Panc1 (cell line): ENCODE data around the gene RNF8. TPM values are rescaled to one million over a fixed set of nuclear protein-coding genes. Genes with fewer than 3 reads are reported as not detected.

Experiments used
- ATAC-seq: fragments of 200-7000 bp; cut with Tn5 transposase; 2 replicates; pipeline ENCODE4 v1.9.1; 2020; ENCODE audit warnings: mild to moderate bottlenecking, moderate library complexity
- BruUV-seq: library from RNA; stranded (reverse); fragments of 400-500 nt; replicated peaks from 2 replicates; lab custom pipeline; 2021; lab: Mats Ljungman, UMichigan
- CTCF ChIA-PET: fragments of 300-600 bp; sonication (Branson Sonifier 250); formaldehyde crosslinking; loops from one replicate; lab custom pipeline; 2022; ENCODE audit warnings: antibody characterized with exemption; lab: Charles Lee
- POLR2A ChIA-PET: fragments of 300-600 bp; sonication (Branson Sonifier 250); formaldehyde crosslinking; loops from one replicate; lab custom pipeline; 2022; ENCODE audit warnings: antibody characterized with exemption; lab: Charles Lee
- DNase-seq: peaks from one replicate; pipeline ENCODE4 v3.0.0-alpha.2; 2010; ENCODE audit warnings: low read depth, low spot score
- H3K27ac ChIP-seq: 2 replicates; pipeline ENCODE4 v1.5.1; 2011; ENCODE audit warnings: mild to moderate bottlenecking, low read length, inconsistent platforms
- H3K27me3 ChIP-seq: fragments of 200-500 bp; sonication (Bioruptor generic); 2 replicates; pipeline ENCODE4 v1.6.0; 2014; ENCODE audit warnings: low read length, inconsistent platforms; ENCODE audit not compliant: control insufficient read depth, insufficient read depth
- H3K36me3 ChIP-seq: fragments of 200-500 bp; sonication (Bioruptor generic); 2 replicates; pipeline ENCODE4 v1.5.1; 2014; ENCODE audit warnings: inconsistent platforms, mild to moderate bottlenecking, low read length, moderate library complexity; ENCODE audit not compliant: control insufficient read depth, insufficient read depth
- H3K4me1 ChIP-seq: 2 replicates; pipeline ENCODE4 v1.5.1; 2011; ENCODE audit warnings: inconsistent platforms, mild to moderate bottlenecking, low read length, moderate library complexity; ENCODE audit not compliant: control insufficient read depth, insufficient read depth
- H3K4me3 ChIP-seq, 2 experiments: 2 replicates each; pipeline ENCODE4 v1.5.1; 2011 to 2012; ENCODE audit warnings: low read depth in 2 of 2, low read length in 2 of 2, mild to moderate bottlenecking in 2 of 2, inconsistent platforms in 1 of 2, moderate library complexity in 1 of 2
- H3K9me3 ChIP-seq: fragments of 200-500 bp; sonication (Bioruptor generic); 2 replicates; pipeline ENCODE4 v1.5.1; 2014; ENCODE audit warnings: low read depth, mild to moderate bottlenecking, inconsistent platforms, low read length, moderate library complexity; ENCODE audit not compliant: control insufficient read depth, insufficient read depth
- POLR2AphosphoS5 ChIP-seq: IDR thresholded peaks from 2 replicates; pipeline ENCODE4 v1.6.1; 2012; ENCODE audit warnings: mild to moderate bottlenecking, low read depth, low read length, moderate library complexity
- SIN3A ChIP-seq: IDR thresholded peaks from 2 replicates; pipeline ENCODE4 v1.6.1; 2012; ENCODE audit warnings: low read depth, mild to moderate bottlenecking, low read length, moderate library complexity, borderline replicate concordance; ENCODE audit not compliant: insufficient read depth
- TCF7L2 ChIP-seq: IDR thresholded peaks from 2 replicates; pipeline ENCODE4 v1.6.1; 2011; ENCODE audit warnings: mild to moderate bottlenecking, low read depth, low read length, inconsistent platforms
- in situ Hi-C: cut with HindIII; loops from 2 replicates; pipeline ENCODE4 v1.10.0; 2016; ENCODE audit warnings: low sequenced_read_pairs, low pct_unique_long_range_greater_than_20kb
- intact Hi-C: fragments of 100-400 bp; cut with micrococcal nuclease; formaldehyde crosslinking; loops from one replicate; pipeline ENCODE4 v1.10.0; 2022; ENCODE audit not compliant: unreplicated experiment
- total RNA-seq: library from RNA; stranded (reverse); gene quantifications from one replicate; pipeline ENCODE4 v1.2.1, GENCODE V29; 2021; ENCODE audit not compliant: unreplicated experiment
- TF ChIP-seq, protein P1 (sequence below): fragments of 450-650 bp; IDR thresholded peaks from 2 replicates; pipeline ENCODE4 v1.5.1; 2017; ENCODE audit warnings: mild to moderate bottlenecking
- TF ChIP-seq, protein P2 (sequence below), 2 experiments: IDR thresholded peaks; 2 replicates each; pipeline ENCODE4 v1.6.1; 2011 to 2012; ENCODE audit warnings: low read depth in 2 of 2, control low read depth in 1 of 2, low read length in 1 of 2, mild to moderate bottlenecking in 1 of 2, moderate library complexity in 1 of 2; ENCODE audit not compliant: insufficient read depth in 1 of 2

RNF8 gene
- total RNA-seq, 1 experiment from 2014 or later: 21.1 TPM

DNA sequence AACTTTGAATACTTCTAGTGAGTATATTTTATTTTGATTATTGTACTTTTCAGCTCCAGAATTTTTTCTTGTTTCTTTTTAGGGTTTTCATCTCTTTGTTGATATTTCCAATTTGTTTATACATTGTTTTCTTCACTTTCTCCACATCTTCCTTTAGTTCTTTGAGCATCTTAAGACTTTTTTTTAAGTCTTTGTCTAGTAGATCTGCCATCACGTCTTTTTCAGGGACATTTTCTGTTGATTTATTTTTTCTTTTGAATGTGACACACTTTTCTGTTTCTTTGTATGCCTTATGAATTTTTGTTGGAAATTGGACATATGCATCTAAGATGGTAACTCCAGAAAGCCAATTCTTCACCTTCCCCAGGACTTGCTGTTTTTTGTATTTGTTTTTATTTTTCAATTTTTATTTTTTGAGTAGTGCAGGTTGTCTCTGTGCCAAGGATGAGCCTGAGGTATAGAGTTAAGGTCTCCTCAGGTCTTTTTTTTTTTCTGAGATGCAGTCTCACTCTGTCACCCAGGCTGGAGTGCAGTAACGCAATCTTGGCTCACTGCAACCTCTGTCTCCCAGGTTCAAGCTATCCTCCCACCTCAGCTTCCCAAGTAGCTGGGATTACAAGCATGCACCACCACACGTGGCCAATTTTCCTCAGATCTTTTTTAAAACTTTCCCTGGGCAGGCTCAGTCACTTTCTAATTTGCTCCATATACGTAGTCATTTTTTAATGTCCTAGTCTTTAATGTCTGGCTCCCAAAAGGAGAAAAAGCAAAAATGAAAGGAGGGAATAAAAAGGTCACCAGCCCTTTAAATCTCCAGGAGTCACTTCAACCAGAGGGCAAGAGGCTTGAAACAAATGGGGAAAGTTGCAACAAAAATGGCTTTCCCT lies 72.5 kb downstream of the RNF8 start:
- in situ Hi-C loops: no loop called here
- TF ChIP-seq SIN3A (no peak), POLR2AphosphoS5 (no peak), TCF7L2 (no peak)
- TF ChIP-seq, protein P1, sequence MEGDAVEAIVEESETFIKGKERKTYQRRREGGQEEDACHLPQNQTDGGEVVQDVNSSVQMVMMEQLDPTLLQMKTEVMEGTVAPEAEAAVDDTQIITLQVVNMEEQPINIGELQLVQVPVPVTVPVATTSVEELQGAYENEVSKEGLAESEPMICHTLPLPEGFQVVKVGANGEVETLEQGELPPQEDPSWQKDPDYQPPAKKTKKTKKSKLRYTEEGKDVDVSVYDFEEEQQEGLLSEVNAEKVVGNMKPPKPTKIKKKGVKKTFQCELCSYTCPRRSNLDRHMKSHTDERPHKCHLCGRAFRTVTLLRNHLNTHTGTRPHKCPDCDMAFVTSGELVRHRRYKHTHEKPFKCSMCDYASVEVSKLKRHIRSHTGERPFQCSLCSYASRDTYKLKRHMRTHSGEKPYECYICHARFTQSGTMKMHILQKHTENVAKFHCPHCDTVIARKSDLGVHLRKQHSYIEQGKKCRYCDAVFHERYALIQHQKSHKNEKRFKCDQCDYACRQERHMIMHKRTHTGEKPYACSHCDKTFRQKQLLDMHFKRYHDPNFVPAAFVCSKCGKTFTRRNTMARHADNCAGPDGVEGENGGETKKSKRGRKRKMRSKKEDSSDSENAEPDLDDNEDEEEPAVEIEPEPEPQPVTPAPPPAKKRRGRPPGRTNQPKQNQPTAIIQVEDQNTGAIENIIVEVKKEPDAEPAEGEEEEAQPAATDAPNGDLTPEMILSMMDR: no peak
- TF ChIP-seq, protein P2, sequence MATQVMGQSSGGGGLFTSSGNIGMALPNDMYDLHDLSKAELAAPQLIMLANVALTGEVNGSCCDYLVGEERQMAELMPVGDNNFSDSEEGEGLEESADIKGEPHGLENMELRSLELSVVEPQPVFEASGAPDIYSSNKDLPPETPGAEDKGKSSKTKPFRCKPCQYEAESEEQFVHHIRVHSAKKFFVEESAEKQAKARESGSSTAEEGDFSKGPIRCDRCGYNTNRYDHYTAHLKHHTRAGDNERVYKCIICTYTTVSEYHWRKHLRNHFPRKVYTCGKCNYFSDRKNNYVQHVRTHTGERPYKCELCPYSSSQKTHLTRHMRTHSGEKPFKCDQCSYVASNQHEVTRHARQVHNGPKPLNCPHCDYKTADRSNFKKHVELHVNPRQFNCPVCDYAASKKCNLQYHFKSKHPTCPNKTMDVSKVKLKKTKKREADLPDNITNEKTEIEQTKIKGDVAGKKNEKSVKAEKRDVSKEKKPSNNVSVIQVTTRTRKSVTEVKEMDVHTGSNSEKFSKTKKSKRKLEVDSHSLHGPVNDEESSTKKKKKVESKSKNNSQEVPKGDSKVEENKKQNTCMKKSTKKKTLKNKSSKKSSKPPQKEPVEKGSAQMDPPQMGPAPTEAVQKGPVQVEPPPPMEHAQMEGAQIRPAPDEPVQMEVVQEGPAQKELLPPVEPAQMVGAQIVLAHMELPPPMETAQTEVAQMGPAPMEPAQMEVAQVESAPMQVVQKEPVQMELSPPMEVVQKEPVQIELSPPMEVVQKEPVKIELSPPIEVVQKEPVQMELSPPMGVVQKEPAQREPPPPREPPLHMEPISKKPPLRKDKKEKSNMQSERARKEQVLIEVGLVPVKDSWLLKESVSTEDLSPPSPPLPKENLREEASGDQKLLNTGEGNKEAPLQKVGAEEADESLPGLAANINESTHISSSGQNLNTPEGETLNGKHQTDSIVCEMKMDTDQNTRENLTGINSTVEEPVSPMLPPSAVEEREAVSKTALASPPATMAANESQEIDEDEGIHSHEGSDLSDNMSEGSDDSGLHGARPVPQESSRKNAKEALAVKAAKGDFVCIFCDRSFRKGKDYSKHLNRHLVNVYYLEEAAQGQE (IDR thresholded peaks at IDR 0.05; ENCODE audit: insufficient read depth in 1 of 2, low read depth in 2 of 2, low read length in 1 of 2): no peak
- no peaks in the 10 kb centered on the region for H3K36me3 ChIP-seq
- H3K4me3 ChIP-seq: no peak overlapping the region
- no peaks in the 10 kb centered on the region; the same call in 1 of the 2 replicates for H3K27me3 ChIP-seq
- H3K4me1 ChIP-seq: no peaks in the 10 kb centered on the region
- H3K27ac ChIP-seq: no peak overlapping the region
- no peak for DNase-seq
- no peaks in the 10 kb centered on the region for H3K9me3 ChIP-seq
- POLR2A ChIA-PET: no interaction called here
- intact Hi-C loops: no loop called here
- ATAC-seq: no peak
- CTCF ChIA-PET: interaction anchor here (0.6 kb wide), 1 partner anchor 266 kb away, joined by 3 read pairs; no protein-coding TSS in a partner anchor
- BruUV-seq: no TSS peak

DNA sequence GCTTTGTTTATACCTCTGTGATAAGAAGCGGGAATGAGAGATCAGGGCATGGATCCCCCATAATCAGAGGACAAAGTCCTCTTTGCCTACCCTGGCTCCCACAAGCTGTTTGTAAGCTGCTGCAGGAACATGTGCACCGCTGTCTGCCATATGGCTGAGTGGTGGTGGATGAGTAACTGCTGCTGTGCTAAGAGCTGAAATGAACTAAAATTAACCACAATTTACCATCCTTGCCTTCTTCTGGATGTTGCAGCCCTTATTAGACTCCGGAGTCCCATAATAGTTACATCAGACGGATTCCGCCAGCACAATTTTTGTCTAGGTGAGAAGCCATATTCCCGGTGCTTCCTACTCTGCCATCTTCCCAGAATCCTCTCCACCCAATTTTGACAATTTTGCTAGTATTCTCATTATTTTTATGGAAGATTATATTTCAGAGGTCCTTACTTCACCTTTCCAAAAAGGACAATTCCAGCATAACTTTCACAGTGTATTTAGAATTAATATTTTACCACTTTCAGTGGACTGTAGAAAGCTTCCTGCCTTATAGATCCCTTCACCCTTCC lies 73.2 kb downstream of the RNF8 start:
- Histone ChIP-seq H3K27ac (no peak overlapping the region), H3K4me3 (no peak overlapping the region), H3K9me3 (no peaks in the 10 kb centered on the region), H3K27me3 (no peaks in the 10 kb centered on the region; the same call in 1 of the 2 replicates), H3K4me1 (no peaks in the 10 kb centered on the region), H3K36me3 (no peaks in the 10 kb centered on the region)
- no peak for TF ChIP-seq TCF7L2
- no peak for TF ChIP-seq POLR2AphosphoS5
- no TSS peak for BruUV-seq
- ATAC-seq: no peak
- intact Hi-C loops (no loop called here), in situ Hi-C loops (no loop called here)
- DNase-seq: no peak
- CTCF ChIA-PET: no interaction called here
- POLR2A ChIA-PET: no interaction called here
